HG02852 (cell line): ENCODE results near the gene ARHGEF7.

Experiments used
- ATAC-seq: cut with Tn5 transposase; IDR thresholded peaks from one replicate; pipeline ENCODE4 v1.9.1; 2021; ENCODE audit warnings: mild to moderate bottlenecking, moderate library complexity; ENCODE audit not compliant: unreplicated experiment

The ARHGEF7 gene

GRCh38 chr13:111099290-111099689 lies 15.8 kb upstream of the ARHGEF7 start:
- ATAC-seq = no peak

GRCh38 chr13:111110054-111110453 lies 5.1 kb upstream of the ARHGEF7 start:
- ATAC-seq = no peak

- no peak for ATAC-seq
Measured at GRCh38 chr13:111111376-111111937, 3.7 kb upstream of the ARHGEF7 start.

DNA sequence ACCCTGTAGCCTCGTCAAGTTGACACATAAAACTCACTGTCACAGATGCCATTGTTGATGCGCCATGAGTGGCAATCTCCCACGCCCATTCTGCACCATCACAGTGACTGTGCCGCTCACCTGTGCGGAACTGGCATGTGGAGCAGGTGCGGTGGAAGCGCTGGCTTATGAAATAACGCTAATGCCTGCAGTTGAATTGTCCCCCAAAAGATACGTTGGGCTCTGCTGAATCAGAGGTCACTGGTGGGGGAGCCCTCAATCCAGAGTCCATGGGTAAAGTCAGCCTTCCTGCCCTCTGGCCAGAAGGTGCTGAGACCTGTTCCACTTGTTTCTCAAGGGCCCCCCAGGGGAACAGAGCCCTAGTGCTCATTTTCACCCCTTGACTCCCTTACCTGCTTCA lies 2.9 kb upstream of the ARHGEF7 start:
- no peak for ATAC-seq

- peak; percentile 51 for ATAC-seq
Measured at GRCh38 chr13:111114362-111115060, 599 bp upstream of the ARHGEF7 start.

GRCh38 chr13:111115965-111116521 lies 933 bp downstream of the ARHGEF7 start:
- ATAC-seq = no peak

GRCh38 chr13:111116856-111117255 lies 1.7 kb downstream of the ARHGEF7 start:
- no peak for ATAC-seq

DNA sequence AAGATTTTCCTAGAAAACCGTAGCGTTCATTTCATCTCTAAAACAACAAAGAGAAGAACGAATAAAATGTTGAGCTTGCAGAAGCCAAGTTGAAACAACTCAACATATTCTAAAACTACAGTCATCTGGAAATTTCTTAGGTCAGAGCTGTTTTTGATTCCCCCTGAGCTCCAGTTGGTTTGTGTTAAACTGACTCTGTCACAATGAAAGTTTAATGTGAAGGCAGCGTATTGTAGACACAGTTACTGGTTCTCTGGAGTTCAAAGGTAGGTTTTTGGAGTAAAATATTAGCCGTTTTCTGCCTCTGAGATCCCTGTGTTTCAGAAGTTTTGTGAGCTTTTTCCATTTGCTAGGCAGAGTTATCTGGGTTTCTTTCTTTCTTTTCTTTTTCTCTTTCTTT lies 2.2 kb downstream of the ARHGEF7 start:
- no peak for ATAC-seq

DNA sequence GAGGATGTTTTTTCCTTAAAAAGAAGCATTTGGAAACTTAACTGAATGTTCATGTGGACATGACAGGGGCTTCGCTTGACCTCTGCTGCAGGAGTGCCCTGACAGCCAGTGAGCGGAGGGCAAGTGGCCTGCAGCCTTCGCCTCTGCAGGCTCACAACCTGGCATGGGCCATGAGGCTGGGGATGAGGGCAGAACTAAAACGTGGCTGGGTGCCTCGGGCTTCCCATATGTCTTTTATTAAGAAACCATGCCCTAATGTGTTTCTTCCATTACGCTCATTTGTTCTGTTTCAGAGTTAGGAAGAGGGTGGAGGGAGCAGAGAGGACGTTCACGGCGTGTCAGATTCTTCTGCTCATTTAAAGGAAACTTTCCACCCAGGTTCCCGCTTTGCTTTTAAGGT lies 2.9 kb downstream of the ARHGEF7 start:
- ATAC-seq = no peak

DNA sequence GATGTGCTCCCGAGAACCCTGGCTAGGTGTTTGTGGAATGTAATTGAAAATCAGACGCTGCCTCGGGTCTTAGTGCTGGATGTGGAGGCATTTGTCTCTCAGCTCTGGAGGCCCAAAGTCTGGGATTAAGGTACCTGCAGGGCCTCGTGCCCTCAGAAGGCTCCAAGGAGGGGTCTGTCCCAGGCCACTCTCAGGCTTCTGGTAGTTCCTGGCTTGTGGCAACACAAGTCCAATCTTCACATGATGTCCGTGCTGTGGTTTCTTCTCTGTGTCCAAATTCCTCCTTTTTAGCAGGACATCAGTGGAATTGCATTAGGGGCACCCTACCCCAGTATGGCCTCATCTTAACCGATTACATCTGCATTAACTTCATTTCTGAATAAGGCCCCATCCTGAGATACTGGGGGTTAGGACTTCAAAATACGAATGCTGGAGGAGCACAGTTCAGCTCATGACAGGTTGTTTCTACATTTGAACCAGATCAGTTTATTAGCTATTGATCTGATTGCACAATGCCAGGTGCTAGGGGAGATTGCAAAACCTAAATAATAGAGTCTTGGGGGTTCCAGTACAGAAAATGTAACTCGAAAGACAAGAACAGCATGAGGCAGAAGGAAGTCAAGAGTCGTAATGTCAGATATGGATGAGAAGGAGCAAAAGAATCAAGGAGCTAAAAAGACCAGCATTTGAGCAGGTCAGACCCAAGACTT lies 3.9 kb downstream of the ARHGEF7 start:
- ATAC-seq = no peak

DNA sequence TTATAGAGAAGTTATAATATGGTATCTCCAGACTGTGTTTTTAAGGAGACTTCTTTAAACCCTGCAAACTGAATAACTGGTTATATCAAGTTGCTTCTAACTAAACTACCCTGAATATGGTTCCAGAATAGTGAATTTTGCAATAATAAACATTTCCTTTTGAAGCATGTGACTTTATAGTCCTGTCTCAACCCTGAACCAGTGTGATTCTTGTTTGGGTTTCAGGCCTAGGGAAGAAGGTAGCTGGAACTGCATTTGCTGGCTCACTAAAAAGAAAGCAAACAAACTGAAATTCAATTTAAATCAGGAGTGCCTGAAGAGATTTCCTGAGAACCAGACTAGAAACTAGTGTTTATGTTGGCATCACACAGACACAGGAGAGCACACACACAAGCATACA lies 4.9 kb downstream of the ARHGEF7 start:
- no peak for ATAC-seq

DNA sequence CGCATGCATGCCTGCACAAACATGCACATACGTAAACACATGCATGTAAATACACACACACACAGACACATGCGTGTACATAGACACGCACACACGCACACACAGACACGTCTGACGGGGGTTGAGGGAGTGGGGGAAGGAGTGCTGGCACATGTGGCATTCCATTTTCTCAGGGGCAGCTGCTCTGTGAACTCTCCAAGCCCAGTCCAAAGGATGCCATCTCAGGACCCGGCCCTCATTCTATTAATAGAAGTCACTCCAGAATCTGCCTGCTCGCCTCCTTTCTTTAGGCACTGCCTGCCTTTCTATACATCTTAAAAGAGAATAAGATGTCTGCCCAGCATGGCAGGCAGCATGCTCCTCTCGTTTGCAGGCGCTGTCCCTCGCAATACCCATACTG lies 5.3 kb downstream of the ARHGEF7 start:
- no peak for ATAC-seq

- ATAC-seq = no peak
Measured at GRCh38 chr13:111120913-111121312, 5.8 kb downstream of the ARHGEF7 start.

DNA sequence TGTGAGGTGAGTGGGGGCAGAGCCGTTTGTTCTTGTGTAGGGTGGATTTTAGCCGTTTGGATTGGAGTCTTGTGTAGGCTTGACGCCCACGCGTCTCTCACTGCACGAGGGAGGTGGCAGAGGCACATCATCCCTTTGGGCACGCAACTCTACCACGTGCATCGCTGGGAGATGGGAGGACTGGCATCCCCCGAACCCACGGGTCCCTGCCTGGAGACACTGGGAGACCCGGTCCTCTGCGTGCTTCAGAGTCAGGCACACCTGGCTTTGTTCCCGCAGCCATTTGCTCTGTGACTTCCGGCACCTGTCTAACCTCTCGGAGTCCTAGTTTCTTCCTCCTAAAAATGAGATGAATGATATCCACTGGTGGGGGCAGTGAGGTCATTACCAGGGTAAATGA lies 6.4 kb downstream of the ARHGEF7 start:
- no peak for ATAC-seq

- ATAC-seq = no peak
Measured at GRCh38 chr13:111122056-111122455, 6.9 kb downstream of the ARHGEF7 start.

DNA sequence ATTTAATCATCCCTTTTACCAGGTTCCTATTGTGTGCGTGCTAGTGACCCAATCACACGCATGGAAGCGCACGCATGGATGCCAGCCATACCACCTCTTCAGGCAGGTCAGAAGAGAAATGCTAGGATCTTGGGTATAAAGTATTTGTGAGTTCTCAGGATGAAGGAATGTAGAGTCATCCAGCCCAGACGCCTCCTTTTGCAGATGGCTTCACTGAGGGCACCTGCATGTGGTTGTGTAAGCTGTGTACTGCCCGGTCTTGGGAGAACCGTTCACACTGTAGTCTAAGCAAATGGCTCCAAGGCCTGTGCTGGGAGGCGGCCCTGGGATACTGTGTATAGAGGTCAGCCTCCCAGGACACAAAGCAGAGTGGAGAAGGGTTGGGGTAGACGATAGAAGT lies 7.5 kb downstream of the ARHGEF7 start:
- no peak for ATAC-seq

GRCh38 chr13:111123221-111123620 lies 8.1 kb downstream of the ARHGEF7 start:
- ATAC-seq = no peak

- no peak for ATAC-seq
Measured at GRCh38 chr13:111123649-111124048, 8.5 kb downstream of the ARHGEF7 start.

DNA sequence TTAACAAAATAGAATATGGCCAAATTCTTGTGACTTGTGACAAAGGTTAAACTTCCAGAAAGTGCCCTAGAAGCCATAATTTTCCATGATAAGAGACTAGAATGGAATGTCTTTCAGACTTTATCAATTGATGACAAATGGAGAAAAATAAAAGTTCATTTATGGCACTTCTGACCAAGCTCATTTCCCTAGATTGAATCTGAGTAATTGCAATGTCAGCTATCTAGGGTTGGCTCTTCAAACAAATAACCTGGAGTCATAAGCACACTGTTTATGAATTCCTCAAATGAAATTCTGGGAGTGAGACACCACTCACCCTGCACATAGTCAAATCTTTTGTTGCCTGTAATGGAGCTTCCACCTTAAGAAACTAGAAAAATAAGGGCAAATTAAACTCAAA lies 11.4 kb downstream of the ARHGEF7 start:
- no peak for ATAC-seq

- peak; percentile 100 for ATAC-seq
Measured at GRCh38 chr13:111129465-111130115, 14.5 kb downstream of the ARHGEF7 start.

- no peak for ATAC-seq
Measured at GRCh38 chr13:111130116-111130508, 15.0 kb downstream of the ARHGEF7 start.
